ENCODE results near the gene PSMD14. TPM values are rescaled to one million over a fixed set of nuclear protein-coding genes. Genes with fewer than 3 reads are reported as not detected.
"Not testable (repeated sequence)": the region's sequence is repeated elsewhere in the genome, so short reads cannot be mapped to it uniquely, and the experiment has no call there.

Gene PSMD14
- total RNA-seq, 1 experiment from 2014 or later: 205 TPM

- H3K27me3 ChIP-seq (replicated peaks; ENCODE audit: insufficient read depth, low read depth, low read length, poor library complexity); CTCF ChIA-PET; BruUV-seq (replicated peaks); H3K9me3 ChIP-seq (ENCODE audit: low read depth, low read length, poor library complexity, severe bottlenecking); H3K36me3 ChIP-seq (ENCODE audit: insufficient read depth, low read length, poor library complexity, severe bottlenecking); intact Hi-C loops (cut with micrococcal nuclease; ENCODE audit: unreplicated experiment); DNase-seq (ENCODE audit: low spot score); H3K4me3 ChIP-seq (ENCODE audit: low read depth, low read length, poor library complexity, severe bottlenecking); H3K27ac ChIP-seq (ENCODE audit: low read depth, low read length, poor library complexity, severe bottlenecking): not testable (repeated sequence)
- peaks cover 12% of the 10 kb centered on the region for H3K4me1 ChIP-seq (ENCODE audit: insufficient read depth, low read length, poor library complexity, severe bottlenecking)
- POLR2A ChIA-PET (ENCODE audit: low non-redundant PET): interaction anchor here (0.7 kb wide), 1 partner anchor 12 kb away, joined by 3 read pairs; no protein-coding TSS in a partner anchor
Measured at GRCh38 chr2:161282311-161282644, 25.9 kb upstream of the PSMD14 start.

- H3K9me3 ChIP-seq (ENCODE audit: low read depth, low read length, poor library complexity, severe bottlenecking): peaks cover 4% of the 10 kb centered on the region
- no peaks in the 10 kb centered on the region for H3K36me3 ChIP-seq (ENCODE audit: insufficient read depth, low read length, poor library complexity, severe bottlenecking)
- H3K4me1 ChIP-seq (ENCODE audit: insufficient read depth, low read length, poor library complexity, severe bottlenecking): peaks cover 12% of the 10 kb centered on the region
- BruUV-seq (replicated peaks): no TSS peak
- TF ChIP-seq EZH2 (IDR thresholded peaks at IDR 0.05; ENCODE audit: borderline replicate concordance, low read depth, low read length, poor library complexity, severe bottlenecking) (no peak), CTCF (conservative IDR thresholded peaks at IDR 0.05; ENCODE audit: low read depth, low read length) (no peak)
- no peak overlapping the region for H3K4me3 ChIP-seq (ENCODE audit: low read depth, low read length, poor library complexity, severe bottlenecking)
- intact Hi-C loops (cut with micrococcal nuclease; ENCODE audit: unreplicated experiment): no loop called here
- no peak overlapping the region for H3K27ac ChIP-seq (ENCODE audit: low read depth, low read length, poor library complexity, severe bottlenecking)
- H3K27me3 ChIP-seq (replicated peaks; ENCODE audit: insufficient read depth, low read depth, low read length, poor library complexity): no peaks in the 10 kb centered on the region
- POLR2A ChIA-PET (ENCODE audit: low non-redundant PET): interaction anchor here (0.6 kb wide), 1 partner anchor 171 kb away, joined by 3 read pairs; no protein-coding TSS in a partner anchor
- CTCF ChIA-PET: no interaction called here
- peak; percentile 26 for DNase-seq (ENCODE audit: low spot score)
Measured at GRCh38 chr2:161283926-161284325, 24.3 kb upstream of the PSMD14 start.

- POLR2A ChIA-PET (ENCODE audit: low non-redundant PET): no interaction called here
Measured at GRCh38 chr2:161303535-161304050, 4.6 kb upstream of the PSMD14 start.

More at GRCh38 chr2:161303535-161304050, 4.6 kb upstream of the PSMD14 start:
- TF ChIP-seq CTCF (conservative IDR thresholded peaks at IDR 0.05; ENCODE audit: low read depth, low read length) (no peak), EZH2 (IDR thresholded peaks at IDR 0.05; ENCODE audit: borderline replicate concordance, low read depth, low read length, poor library complexity, severe bottlenecking) (no peak)
- no peak for DNase-seq (ENCODE audit: low spot score)
- no peaks in the 10 kb centered on the region for H3K9me3 ChIP-seq (ENCODE audit: low read depth, low read length, poor library complexity, severe bottlenecking)
- intact Hi-C loops (cut with micrococcal nuclease; ENCODE audit: unreplicated experiment): no loop called here
- H3K27ac ChIP-seq (ENCODE audit: low read depth, low read length, poor library complexity, severe bottlenecking): no peak overlapping the region
- H3K27me3 ChIP-seq (replicated peaks; ENCODE audit: insufficient read depth, low read depth, low read length, poor library complexity): no peaks in the 10 kb centered on the region
- BruUV-seq (replicated peaks): no TSS peak
- no peaks in the 10 kb centered on the region for H3K36me3 ChIP-seq (ENCODE audit: insufficient read depth, low read length, poor library complexity, severe bottlenecking)
- CTCF ChIA-PET: no interaction called here
- no peak overlapping the region for H3K4me3 ChIP-seq (ENCODE audit: low read depth, low read length, poor library complexity, severe bottlenecking)
- H3K4me1 ChIP-seq (ENCODE audit: insufficient read depth, low read length, poor library complexity, severe bottlenecking): no peaks in the 10 kb centered on the region
